ENCODE data around the gene RGS6.

DNA sequence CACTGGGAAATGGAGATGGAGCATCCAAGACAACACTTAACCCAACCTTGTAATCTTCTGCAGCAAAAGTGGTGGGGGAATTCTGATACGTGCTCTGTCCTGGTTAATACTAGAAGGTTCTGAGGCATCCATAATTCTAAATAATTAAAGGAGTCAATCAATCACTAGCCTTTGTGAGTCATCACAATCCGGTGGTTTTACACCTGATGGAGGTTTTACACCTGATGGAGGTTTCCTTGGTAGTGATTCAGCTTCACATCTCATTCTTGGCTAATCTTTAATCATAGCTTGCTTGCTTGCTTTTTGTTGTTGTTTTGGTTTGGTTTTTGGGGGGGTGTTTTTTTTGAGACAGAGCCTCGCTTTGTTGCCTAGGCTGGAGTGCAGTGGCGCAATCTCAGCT, 618.3 kb downstream of the RGS6 start:
- TF ChIP-seq CTCF (IDR thresholded peaks at IDR 0.05) (no peak), POLR2A (IDR thresholded peaks at IDR 0.05) (no peak)
